SKM-1 (cell line): ENCODE measurements around the gene NFE2L2.
"Not testable (repeated sequence)": the region's sequence is repeated elsewhere in the genome, so short reads cannot be mapped to it uniquely, and the experiment has no call there.

Source experiments
- DNase-seq: peaks from one replicate; lab custom pipeline; 2025; ENCODE audit not compliant: unreplicated experiment; lab: John Stamatoyannopoulos, UW

The NFE2L2 gene

GRCh38 chr2:177258059-177258458, 6.5 kb downstream of the NFE2L2 start:
- no peak for DNase-seq

GRCh38 chr2:177257471-177257870, 7.1 kb downstream of the NFE2L2 start:
- no peak for DNase-seq

GRCh38 chr2:177256695-177257094, 7.8 kb downstream of the NFE2L2 start:
- DNase-seq = no peak

GRCh38 chr2:177256026-177256425, 8.5 kb downstream of the NFE2L2 start:
- DNase-seq = no peak

- DNase-seq = no peak
Observed at GRCh38 chr2:177255227-177255601, 9.3 kb downstream of the NFE2L2 start.

- DNase-seq = no peak
Observed at GRCh38 chr2:177254433-177255226, 9.9 kb downstream of the NFE2L2 start.

- DNase-seq = no peak
Observed at GRCh38 chr2:177253704-177254103, 10.8 kb downstream of the NFE2L2 start.

- peak; percentile 19 for DNase-seq
Observed at GRCh38 chr2:177252808-177253531, 11.6 kb downstream of the NFE2L2 start.

GRCh38 chr2:177251165-177251542, 13.4 kb downstream of the NFE2L2 start:
- no peak for DNase-seq

GRCh38 chr2:177250461-177250860, 14.1 kb downstream of the NFE2L2 start:
- DNase-seq = no peak

- DNase-seq = no peak
Observed at GRCh38 chr2:177249038-177249437, 15.5 kb downstream of the NFE2L2 start.

- no peak for DNase-seq
Observed at GRCh38 chr2:177247693-177248262, 16.7 kb downstream of the NFE2L2 start.

- not testable (repeated sequence) for DNase-seq
Observed at GRCh38 chr2:177246523-177247030, 17.9 kb downstream of the NFE2L2 start.

GRCh38 chr2:177246000-177246399, 18.5 kb downstream of the NFE2L2 start:
- no peak for DNase-seq

- DNase-seq = no peak
Observed at GRCh38 chr2:177245010-177245422, 19.5 kb downstream of the NFE2L2 start.

GRCh38 chr2:177244244-177244771, 20.2 kb downstream of the NFE2L2 start:
- DNase-seq = no peak

- no peak for DNase-seq
Observed at GRCh38 chr2:177243476-177243875, 21.1 kb downstream of the NFE2L2 start.

- DNase-seq = no peak
Observed at GRCh38 chr2:177243073-177243472, 21.5 kb downstream of the NFE2L2 start.

GRCh38 chr2:177242121-177242987, 22.2 kb downstream of the NFE2L2 start:
- DNase-seq = no peak

- DNase-seq = no peak
Observed at GRCh38 chr2:177241711-177242120, 22.8 kb downstream of the NFE2L2 start.
